A549 (cell line): ENCODE data around the gene PKD1. TPM values are rescaled to one million over a fixed set of nuclear protein-coding genes. Genes with fewer than 3 reads are reported as not detected.

Source experiments
- ATAC-seq, 2 experiments: fragments of 200-7000 bp in 1 of 2; fragments of >200 bp in 1 of 2; cut with Nextera tagmentation in 1 of 2; cut with Tn5 transposase in 1 of 2; 3 replicates each; pipeline versions ENCODE4 v1.8.0 to v1.9.1; 2018 to 2020; ENCODE audit warnings: mild to moderate bottlenecking in 1 of 2, moderate library complexity in 1 of 2
- CTCF ChIA-PET: fragments of 300-600 bp; sonication (Branson Sonifier 250); formaldehyde crosslinking; extraction: SDS; loops from one replicate; lab custom pipeline; 2021; ENCODE audit warnings: antibody characterized with exemption, inconsistent platforms; lab: Yijun Ruan, JAX
- POLR2A ChIA-PET: fragments of 350-600 bp; formaldehyde crosslinking; extraction: SDS; loops from one replicate; lab custom pipeline; 2021; ENCODE audit warnings: antibody characterized with exemption, inconsistent platforms; lab: Yijun Ruan, JAX
- DNase-seq, 2 experiments: peaks; one replicate each; pipeline versions ENCODE4 v3.0.0 to v3.0.0-alpha.2; 2011 to 2016; ENCODE audit warnings: low read depth in 1 of 2, low spot score in 1 of 2
- FAIRE-seq: peaks from 2 replicates; lab custom pipeline; 2011; peaks lifted over from hg19 to GRCh38; lab: Jason Lieb, UNC
- H3K27ac ChIP-seq, 2 experiments: fragments of >200 bp; sonication (Bioruptor Twin); formaldehyde crosslinking; 3 replicates each; pipeline ENCODE4 v1.5.1; 2016 to 2017
- H3K4me1 ChIP-seq: fragments of >200 bp; sonication (Bioruptor Twin); formaldehyde crosslinking; 3 replicates; pipeline ENCODE4 v1.6.1; 2016
- H3K4me2 ChIP-seq: fragments of >200 bp; sonication (Bioruptor Twin); formaldehyde crosslinking; 3 replicates; pipeline ENCODE4 v1.6.1; 2016
- H3K4me3 ChIP-seq: fragments of >200 bp; sonication (Bioruptor Twin); formaldehyde crosslinking; 3 replicates; pipeline ENCODE4 v1.5.1; 2016
- H3K9me3 ChIP-seq: fragments of >200 bp; sonication (Bioruptor Twin); formaldehyde crosslinking; 3 replicates; pipeline ENCODE4 v1.6.1; 2016
- CHD4 ChIP-seq: fragments of 200-600 bp; sonication (generic); IDR thresholded peaks from 2 replicates; pipeline ENCODE4 v1.6.1; 2016; ENCODE audit warnings: antibody characterized with exemption, mild to moderate bottlenecking, borderline replicate concordance
- CTCF ChIP-seq: fragments of >200 bp; sonication (Bioruptor Twin); formaldehyde crosslinking; IDR thresholded peaks from 3 replicates; pipeline ENCODE4 v1.5.1; 2016
- E2F6 ChIP-seq: IDR thresholded peaks from 2 replicates; pipeline ENCODE4 v1.6.1; 2012; ENCODE audit warnings: low read depth, borderline replicate concordance
- GATA3 ChIP-seq: IDR thresholded peaks from 2 replicates; pipeline ENCODE4 v1.6.1; 2012; ENCODE audit warnings: borderline replicate concordance
- JUNB ChIP-seq: fragments of >200 bp; sonication (Bioruptor Twin); formaldehyde crosslinking; IDR thresholded peaks from 2 replicates; pipeline ENCODE4 v1.6.1; 2016
- MAFK ChIP-seq: fragments of 450-650 bp; IDR thresholded peaks from 2 replicates; pipeline ENCODE4 v1.6.1; 2014; ENCODE audit not compliant: partially characterized antibody
- MAZ ChIP-seq: fragments of 150-350 bp; IDR thresholded peaks from 2 replicates; pipeline ENCODE4 v1.6.1; 2014; ENCODE audit warnings: antibody characterized with exemption, low read depth, low read length, borderline replicate concordance
- RCOR1 ChIP-seq: fragments of 150-350 bp; IDR thresholded peaks from 2 replicates; pipeline ENCODE4 v1.6.1; 2014; ENCODE audit warnings: antibody characterized with exemption, low read length, low read depth
- RNF2 ChIP-seq: fragments of 200-600 bp; sonication (generic); IDR thresholded peaks from 2 replicates; pipeline ENCODE4 v1.6.1; 2016; ENCODE audit warnings: low read depth, mild to moderate bottlenecking, antibody characterized with exemption, moderate library complexity, borderline replicate concordance
- ZNF302 ChIP-seq: fragments of 250-450 bp; sonication (Bioruptor Pico); IDR thresholded peaks from 2 replicates; pipeline ENCODE4 v1.9.0; 2021; ENCODE audit warnings: inconsistent platforms, mild to moderate bottlenecking, moderate library complexity
- WGBS: methylation state at CpG from one replicate; pipeline ENCODE4 v1.1.6; 2017; ENCODE audit errors: missing lambda C conversion rate; 5-methylcytosine and 5-hydroxymethylcytosine counted together
- polyA plus RNA-seq, 4 experiments: library from polyadenylated mRNA; depleted of rRNA in 3 of 4; stranded (reverse); fragments of >200 nt; fragmentation: RNase III in 1 of 4; extraction: RNeasy Plus Mini Kit Qiagen cat#74134 plus additional on column Dnase treatment in 1 of 4; gene quantifications; 2 replicates in 3 of 4; 3 replicates in 1 of 4; pipeline ENCODE4 v1.2.3, GENCODE V29; 2011 to 2017

The PKD1 gene
- polyA plus RNA-seq, 2 of the 4 experiments (the other 2 are of a cell fraction), result 11.5 to 39.2 TPM

- H3K9me3 ChIP-seq, result no peaks in the 10 kb centered on the region
- H3K4me1 ChIP-seq, result no peaks in the 10 kb centered on the region; the same call in 2 of the 3 replicates
- H3K4me2 ChIP-seq, result no peak overlapping the region
- H3K27ac ChIP-seq, result peak overlapping the region in 1 of 2 experiments; percentile 50; a peak in 1 of 6 replicates
- ATAC-seq (peak; percentile 16 to 56; a peak in 3 of 6 replicates), FAIRE-seq (no peak), DNase-seq (peak in 1 of 2 experiments; percentile 41)
- no peak for TF ChIP-seq GATA3
- TF ChIP-seq RNF2, result no peak
- no peak for TF ChIP-seq CTCF
- TF ChIP-seq E2F6, result no peak
- TF ChIP-seq MAFK, result no peak
- no peak for TF ChIP-seq RCOR1
- no peak overlapping the region for H3K4me3 ChIP-seq
- ChIA-PET POLR2A (interaction anchor here (1.1 kb wide), 1 partner anchor 69 kb away, joined by 4 read pairs; the partner anchor contains the start of gene TRAF7), CTCF (interaction anchor here (0.9 to 2.3 kb wide), 7 partner anchors 24 to 157 kb away, joined by 3 to 9 read pairs (median 5); partner anchors contain the start of gene TSC2)
- 80% methylated on average over 11 of the region's 14 CpGs for WGBS
These were observed 50.0 kb downstream of the PKD1 start for GRCh38 chr16:2085669-2086068.

- H3K27ac ChIP-seq, result peak overlapping the region in 1 of 2 experiments; percentile 50; a peak in 1 of 6 replicates
- H3K4me3 ChIP-seq, result no peak overlapping the region
- ChIA-PET CTCF (interaction anchor here (0.9 to 2.3 kb wide), 9 partner anchors 24 to 156 kb away, joined by 3 to 9 read pairs (median 4); partner anchors contain the start of gene TSC2), POLR2A (interaction anchor here (1.1 kb wide), 1 partner anchor 70 kb away, joined by 4 read pairs; the partner anchor contains the start of gene TRAF7)
- no peak for TF ChIP-seq CHD4
- 94% methylated on average over 23 of the region's 29 CpGs for WGBS
- FAIRE-seq (no peak), DNase-seq (no peak), ATAC-seq (peak in 1 of 2 experiments; percentile 1; a peak in 2 of 6 replicates)
- H3K4me2 ChIP-seq, result no peak overlapping the region
- H3K9me3 ChIP-seq, result no peaks in the 10 kb centered on the region
- H3K4me1 ChIP-seq, result no peaks in the 10 kb centered on the region; the same call in 2 of the 3 replicates
These were observed 50.6 kb downstream of the PKD1 start for GRCh38 chr16:2084895-2085625.

- ATAC-seq, result no peak
- no peak for DNase-seq
- TF ChIP-seq E2F6, result no peak
- TF ChIP-seq JUNB, result no peak
- no peak for TF ChIP-seq MAZ
- Histone ChIP-seq H3K4me1 (no peaks in the 10 kb centered on the region; the same call in 2 of the 3 replicates), H3K9me3 (no peaks in the 10 kb centered on the region), H3K4me2 (no peak overlapping the region), H3K27ac (no peak overlapping the region), H3K4me3 (no peak overlapping the region)
- no peak for FAIRE-seq
- ChIA-PET POLR2A (no interaction called here), CTCF (interaction anchor here (1.0 to 2.3 kb wide), 6 partner anchors 23 to 81 kb away, joined by 3 to 9 read pairs (median 6); no protein-coding TSS in a partner anchor)
- 93% methylated on average over 27 of the region's 44 CpGs for WGBS
These were observed 51.6 kb downstream of the PKD1 start for GRCh38 chr16:2083876-2084780.

- POLR2A ChIA-PET, result no interaction called here
- H3K4me2 ChIP-seq, result no peak overlapping the region
- WGBS, result 94% methylated on average over 10 of the region's 19 CpGs
- FAIRE-seq, result no peak
- no peak for ATAC-seq
- no peaks in the 10 kb centered on the region; the same call in 2 of the 3 replicates for H3K4me1 ChIP-seq
- DNase-seq, result no peak
- no peak overlapping the region for H3K27ac ChIP-seq
- TF ChIP-seq ZNF302, result no peak
- TF ChIP-seq, all 56 proteins: peak for 0
- CTCF ChIA-PET, result interaction anchor here (1.2 to 1.7 kb wide), 3 partner anchors 57 to 79 kb away, joined by 3 to 5 read pairs (median 3); no protein-coding TSS in a partner anchor
- Histone ChIP-seq H3K9me3 (no peaks in the 10 kb centered on the region), H3K4me3 (no peak overlapping the region)
These were observed 52.3 kb downstream of the PKD1 start for GRCh38 chr16:2083409-2083808.
